ENCODE measurements around the gene HBB.

GRCh38 chr11:5252192-5252918 lies 25.5 kb upstream of the HBB start:
- TF ChIP-seq CTCF (IDR thresholded peaks at IDR 0.05): no peak
- TF ChIP-seq POLR2A (IDR thresholded peaks at IDR 0.05): no peak

Measured in transverse colon (tissue), 3 donors.